Activated T-cell treated with anti-CD3 and anti-CD28 coated beads, Interleukin-2, amount 50 U/mL, for 24 hours (primary cell): ENCODE measurements around the gene RASA2.

Experiments
- DNase-seq: peaks from one replicate; pipeline ENCODE4 v3.0.0-alpha.2; 2020
- H3K27ac Mint-ChIP-seq: 2 replicates; pipeline ENCODE4 v1.8.0; 2020; ENCODE audit warnings: mild to moderate bottlenecking, mixed read lengths
- H3K27me3 Mint-ChIP-seq: 2 replicates; pipeline ENCODE4 v1.8.0; 2020; ENCODE audit warnings: mixed read lengths
- H3K36me3 Mint-ChIP-seq: 2 replicates; pipeline ENCODE4 v1.8.0; 2020; ENCODE audit warnings: low read depth, mixed read lengths
- H3K4me1 Mint-ChIP-seq: 2 replicates; pipeline ENCODE4 v1.8.0; 2020; ENCODE audit warnings: low read depth, mixed read lengths
- H3K4me3 Mint-ChIP-seq: 2 replicates; pipeline ENCODE4 v1.8.0; 2020; ENCODE audit warnings: mild to moderate bottlenecking, moderate library complexity, mixed read lengths
- H3K9me3 Mint-ChIP-seq: 2 replicates; pipeline ENCODE4 v1.8.0; 2020; ENCODE audit warnings: mixed read lengths

The RASA2 gene

DNA sequence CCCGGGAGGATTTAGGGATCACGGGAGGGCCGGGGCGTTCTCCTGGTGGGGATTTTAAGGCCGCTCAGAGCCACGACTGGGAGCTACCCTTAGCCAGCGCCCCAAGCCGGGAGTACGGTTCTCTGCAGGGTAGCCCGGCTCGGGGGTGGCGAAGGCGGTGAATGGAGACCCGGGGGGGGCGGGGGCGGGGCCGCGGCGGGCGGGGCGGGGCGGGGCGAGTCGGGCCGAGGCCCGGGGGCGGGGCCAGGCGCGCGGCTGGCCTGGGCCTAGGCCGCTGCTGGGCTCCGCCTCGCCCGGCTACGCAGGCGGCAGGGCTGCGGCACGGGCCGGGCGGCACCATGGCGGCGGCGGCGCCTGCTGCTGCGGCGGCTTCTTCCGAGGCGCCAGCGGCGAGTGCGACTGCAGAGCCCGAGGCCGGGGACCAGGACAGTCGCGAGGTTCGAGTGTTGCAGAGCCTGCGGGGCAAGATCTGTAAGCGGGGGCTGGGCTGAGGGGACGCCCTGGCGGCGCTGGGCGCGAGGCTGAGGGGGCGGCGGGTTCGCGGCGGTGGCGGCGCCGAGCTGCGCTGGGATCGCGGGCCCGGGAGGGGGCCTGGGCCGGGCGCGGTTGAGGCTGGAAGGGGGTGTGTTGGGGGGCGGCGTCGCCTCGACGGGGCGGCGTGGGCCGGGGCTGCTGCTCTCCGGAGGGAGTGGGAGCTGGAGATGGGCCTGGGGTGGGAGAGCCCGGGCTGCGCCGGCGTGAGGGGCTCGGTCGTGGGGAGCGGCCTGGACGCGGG lies at the start of gene RASA2:
Gene RASA2 (plus strand): TSS at position 282 of the 775 bp plus-strand sequence. CDS start 57 bp downstream, at position 339.
- Mint-ChIP-seq H3K9me3 (peaks cover 5% of the 10 kb centered on the region), H3K4me1 (peaks cover 65% of the 10 kb centered on the region), H3K36me3 (peaks cover 35% of the 10 kb centered on the region), H3K27ac (peak within 1 kb of the TSS; percentile 96), H3K4me3 (peak within 1 kb of the TSS; percentile 85), H3K27me3 (no peaks in the 10 kb centered on the region)
- peak; percentile 87 for DNase-seq

DNA sequence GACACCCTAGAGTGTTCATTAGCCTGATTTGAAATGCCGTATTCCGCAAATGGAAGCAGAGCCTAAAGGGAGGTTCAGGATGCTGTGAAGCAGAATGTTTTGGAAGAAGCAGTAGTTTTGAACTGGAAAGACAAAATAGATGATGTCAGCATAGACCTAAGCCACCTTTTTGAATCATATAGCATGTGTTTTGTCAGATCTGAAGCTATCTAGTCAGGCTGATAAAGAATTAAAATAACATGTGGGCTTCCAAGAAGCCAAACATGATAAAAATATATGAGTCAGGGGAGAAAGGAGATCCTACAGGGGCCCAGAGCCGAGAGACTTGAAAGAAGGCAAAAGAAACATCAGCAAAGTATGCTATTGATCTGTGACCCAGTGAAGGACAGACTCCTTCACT lies 47.2 kb upstream of the RASA2 start:
- peak overlapping the region; percentile 87 for H3K27ac Mint-ChIP-seq
- peaks cover 51% of the 10 kb centered on the region for H3K36me3 Mint-ChIP-seq
- peak overlapping the region; percentile 6 for H3K4me3 Mint-ChIP-seq
- H3K4me1 Mint-ChIP-seq, result peaks cover 41% of the 10 kb centered on the region
- DNase-seq, result no peak
- H3K9me3 Mint-ChIP-seq, result no peaks in the 10 kb centered on the region
- H3K27me3 Mint-ChIP-seq, result no peaks in the 10 kb centered on the region

- H3K9me3 Mint-ChIP-seq, result no peaks in the 10 kb centered on the region
- DNase-seq, result no peak
- no peaks in the 10 kb centered on the region for H3K27me3 Mint-ChIP-seq
- no peak overlapping the region for H3K4me3 Mint-ChIP-seq
- H3K4me1 Mint-ChIP-seq, result peaks cover 40% of the 10 kb centered on the region
- peak overlapping the region; percentile 91 for H3K27ac Mint-ChIP-seq
- peaks cover 62% of the 10 kb centered on the region for H3K36me3 Mint-ChIP-seq
Observed at GRCh38 chr3:141440942-141441341, 45.9 kb upstream of the RASA2 start.

DNA sequence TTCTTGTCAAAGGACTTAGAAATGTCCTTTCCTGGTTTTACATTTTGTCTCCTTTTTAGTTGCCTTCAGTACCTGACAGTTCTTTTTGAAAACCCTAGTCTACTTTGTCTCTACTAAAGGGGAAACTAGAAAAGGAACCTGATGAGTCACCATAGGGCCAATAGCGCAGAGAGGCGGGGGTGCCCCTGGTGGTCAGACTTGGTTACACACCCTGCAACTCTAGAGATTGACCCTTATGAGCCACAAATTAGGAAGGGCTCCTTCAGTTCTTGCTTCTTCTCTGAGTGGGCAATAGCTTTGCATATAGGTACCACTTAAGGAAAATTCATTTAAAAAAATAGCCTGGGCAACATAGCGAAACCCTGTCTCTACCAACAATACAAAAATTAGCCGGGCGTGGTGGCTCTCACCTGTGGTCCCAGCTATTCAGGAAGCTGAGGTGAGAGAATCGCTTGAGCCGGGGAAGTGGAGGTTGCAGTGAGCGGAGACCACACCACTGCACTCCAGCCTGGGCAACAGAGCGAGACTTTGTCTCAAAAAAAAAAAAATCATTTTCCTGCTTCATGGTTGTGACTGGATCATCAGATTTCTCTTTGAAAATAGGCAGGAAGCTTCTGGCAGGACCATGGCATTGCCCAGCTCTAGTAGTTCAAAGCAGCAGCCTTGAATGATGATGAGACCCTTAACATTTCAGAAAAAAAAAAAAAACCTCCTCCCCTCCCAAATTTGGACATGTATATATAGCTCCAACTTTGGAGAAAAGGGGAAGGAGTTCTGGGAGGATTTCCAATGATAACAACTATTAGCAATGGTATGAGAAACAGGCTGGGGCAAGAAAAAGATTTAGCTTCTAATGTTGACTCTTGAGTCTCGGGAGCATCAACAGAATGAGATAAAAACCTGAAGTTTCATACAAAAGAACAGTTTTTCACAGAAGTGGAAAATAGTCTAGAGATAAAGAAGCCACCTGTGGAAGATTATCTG lies 45.2 kb upstream of the RASA2 start:
- peaks cover 37% of the 10 kb centered on the region for H3K4me1 Mint-ChIP-seq
- no peaks in the 10 kb centered on the region for H3K27me3 Mint-ChIP-seq
- peak; percentile 85 for DNase-seq
- peaks cover 68% of the 10 kb centered on the region for H3K36me3 Mint-ChIP-seq
- H3K9me3 Mint-ChIP-seq, result no peaks in the 10 kb centered on the region
- H3K4me3 Mint-ChIP-seq, result no peak overlapping the region
- H3K27ac Mint-ChIP-seq, result peak overlapping the region; percentile 91

- no peak overlapping the region for H3K27ac Mint-ChIP-seq
- H3K4me3 Mint-ChIP-seq, result no peak overlapping the region
- H3K4me1 Mint-ChIP-seq, result peaks cover 31% of the 10 kb centered on the region
- H3K36me3 Mint-ChIP-seq, result peaks cover 72% of the 10 kb centered on the region
- DNase-seq, result no peak
- no peaks in the 10 kb centered on the region for H3K27me3 Mint-ChIP-seq
- H3K9me3 Mint-ChIP-seq, result no peaks in the 10 kb centered on the region
Observed at GRCh38 chr3:141442446-141442845, 44.4 kb upstream of the RASA2 start.

DNA sequence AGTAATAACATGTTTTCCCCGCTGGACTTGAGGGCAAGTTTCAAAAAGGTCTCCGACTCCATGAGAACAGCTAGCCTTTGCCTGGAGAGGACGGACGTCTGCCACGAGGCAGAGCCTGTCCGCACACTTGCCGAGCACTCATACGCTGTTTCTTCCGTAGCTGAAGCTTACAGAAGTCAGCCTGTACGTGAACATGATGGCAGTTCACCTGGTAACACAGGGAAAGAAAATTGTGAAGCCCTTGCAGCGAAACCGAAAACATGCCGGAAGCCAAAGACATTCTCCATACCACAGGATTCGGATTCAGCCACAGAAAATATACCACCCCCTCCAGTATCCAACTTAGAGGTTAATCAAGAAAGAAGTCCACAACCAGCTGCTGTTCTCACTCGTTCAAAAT lies 43.9 kb upstream of the RASA2 start:
- DNase-seq, result no peak
- peaks cover 74% of the 10 kb centered on the region for H3K36me3 Mint-ChIP-seq

GRCh38 chr3:141444586-141445285 lies 42.1 kb upstream of the RASA2 start:
- H3K36me3 Mint-ChIP-seq, result peaks cover 70% of the 10 kb centered on the region
- DNase-seq, result no peak
- no peak overlapping the region for H3K27ac Mint-ChIP-seq
- H3K4me3 Mint-ChIP-seq, result no peak overlapping the region
- no peaks in the 10 kb centered on the region for H3K9me3 Mint-ChIP-seq
- peaks cover 31% of the 10 kb centered on the region for H3K4me1 Mint-ChIP-seq
- no peaks in the 10 kb centered on the region for H3K27me3 Mint-ChIP-seq

More for the DNA sequence above, 43.9 kb upstream of the RASA2 start:
- no peaks in the 10 kb centered on the region for H3K27me3 Mint-ChIP-seq
- H3K4me3 Mint-ChIP-seq, result no peak overlapping the region
- H3K27ac Mint-ChIP-seq, result no peak overlapping the region
- H3K4me1 Mint-ChIP-seq, result peaks cover 31% of the 10 kb centered on the region
- H3K9me3 Mint-ChIP-seq, result no peaks in the 10 kb centered on the region

- H3K27me3 Mint-ChIP-seq, result no peaks in the 10 kb centered on the region
- no peak overlapping the region for H3K27ac Mint-ChIP-seq
- no peak for DNase-seq
- peaks cover 23% of the 10 kb centered on the region for H3K4me1 Mint-ChIP-seq
- no peaks in the 10 kb centered on the region for H3K9me3 Mint-ChIP-seq
- peaks cover 62% of the 10 kb centered on the region for H3K36me3 Mint-ChIP-seq
- H3K4me3 Mint-ChIP-seq, result no peak overlapping the region
Observed at GRCh38 chr3:141445990-141446389, 40.8 kb upstream of the RASA2 start.

DNA sequence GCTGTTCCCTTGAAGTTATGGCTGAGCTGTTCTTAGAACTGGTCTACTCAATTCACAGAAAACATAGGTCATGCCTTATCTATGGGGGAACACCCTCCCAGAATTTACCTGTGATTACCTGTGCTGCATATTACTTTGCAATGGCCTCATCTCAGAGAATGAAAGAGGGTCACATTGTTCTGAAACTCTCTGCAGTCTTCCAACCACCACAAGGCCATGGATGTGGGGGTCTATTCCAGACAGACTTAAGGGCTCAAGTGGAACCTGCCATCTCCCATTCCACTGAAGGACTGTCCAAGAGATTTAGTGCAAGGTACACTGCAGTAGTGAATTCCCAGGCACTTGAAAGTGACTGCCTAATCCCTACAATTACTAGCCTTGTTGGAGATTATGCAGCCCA lies 40.1 kb upstream of the RASA2 start:
- peaks cover 16% of the 10 kb centered on the region for H3K4me1 Mint-ChIP-seq
- H3K27me3 Mint-ChIP-seq, result no peaks in the 10 kb centered on the region
- H3K36me3 Mint-ChIP-seq, result peaks cover 56% of the 10 kb centered on the region
- no peaks in the 10 kb centered on the region for H3K9me3 Mint-ChIP-seq
- no peak overlapping the region for H3K4me3 Mint-ChIP-seq
- no peak overlapping the region for H3K27ac Mint-ChIP-seq
- no peak for DNase-seq

DNA sequence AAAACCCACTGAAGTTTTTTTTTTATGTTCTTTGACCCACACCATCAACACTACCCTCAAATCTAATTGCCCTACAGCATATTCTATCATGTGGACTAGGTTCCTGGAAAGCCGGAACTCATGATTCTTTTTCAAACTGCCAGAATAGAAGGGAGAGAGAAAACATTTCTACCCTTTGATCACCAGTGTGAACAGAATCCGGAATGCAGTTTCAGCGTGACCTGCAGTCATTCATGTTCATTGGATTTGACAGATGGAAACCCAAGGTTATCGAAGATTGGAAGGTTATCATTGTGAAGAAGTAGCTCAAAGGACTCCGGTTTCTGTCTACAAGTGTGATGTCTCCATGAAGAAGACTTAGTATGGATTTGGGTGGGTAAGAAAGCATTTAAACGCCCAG lies 39.4 kb upstream of the RASA2 start:
- Mint-ChIP-seq H3K27ac (no peak overlapping the region), H3K36me3 (peaks cover 49% of the 10 kb centered on the region), H3K4me3 (no peak overlapping the region), H3K9me3 (no peaks in the 10 kb centered on the region), H3K4me1 (peaks cover 13% of the 10 kb centered on the region), H3K27me3 (no peaks in the 10 kb centered on the region)
- no peak for DNase-seq

- Mint-ChIP-seq H3K36me3 (peaks cover 36% of the 10 kb centered on the region), H3K4me3 (no peak overlapping the region), H3K9me3 (no peaks in the 10 kb centered on the region), H3K27ac (peak overlapping the region; percentile 67), H3K27me3 (no peaks in the 10 kb centered on the region), H3K4me1 (peaks cover 13% of the 10 kb centered on the region)
- DNase-seq, result no peak
Observed at GRCh38 chr3:141448606-141449220, 38.1 kb upstream of the RASA2 start.

GRCh38 chr3:141449424-141449823 lies 37.4 kb upstream of the RASA2 start:
- Mint-ChIP-seq H3K9me3 (no peaks in the 10 kb centered on the region), H3K4me3 (no peak overlapping the region), H3K27me3 (no peaks in the 10 kb centered on the region), H3K4me1 (peaks cover 16% of the 10 kb centered on the region), H3K27ac (peak overlapping the region; percentile 87), H3K36me3 (peaks cover 29% of the 10 kb centered on the region)
- no peak for DNase-seq

- no peak overlapping the region for H3K4me3 Mint-ChIP-seq
- no peak for DNase-seq
- peaks cover 25% of the 10 kb centered on the region for H3K4me1 Mint-ChIP-seq
- H3K9me3 Mint-ChIP-seq, result no peaks in the 10 kb centered on the region
- H3K27ac Mint-ChIP-seq, result peak overlapping the region; percentile 6
- H3K27me3 Mint-ChIP-seq, result no peaks in the 10 kb centered on the region
- H3K36me3 Mint-ChIP-seq, result peaks cover 15% of the 10 kb centered on the region
Observed at GRCh38 chr3:141450727-141451375, 36.0 kb upstream of the RASA2 start.
